ENCODE data around the gene OR4D2. TPM values are rescaled to one million over a fixed set of nuclear protein-coding genes. Genes with fewer than 3 reads are reported as not detected.
A peak's percentile ranks its signal among the peaks of the same experiment; 100 is the strongest.

OR4D2 gene
- total RNA-seq, 4 donors from 2014 or later, result not detected

DNA sequence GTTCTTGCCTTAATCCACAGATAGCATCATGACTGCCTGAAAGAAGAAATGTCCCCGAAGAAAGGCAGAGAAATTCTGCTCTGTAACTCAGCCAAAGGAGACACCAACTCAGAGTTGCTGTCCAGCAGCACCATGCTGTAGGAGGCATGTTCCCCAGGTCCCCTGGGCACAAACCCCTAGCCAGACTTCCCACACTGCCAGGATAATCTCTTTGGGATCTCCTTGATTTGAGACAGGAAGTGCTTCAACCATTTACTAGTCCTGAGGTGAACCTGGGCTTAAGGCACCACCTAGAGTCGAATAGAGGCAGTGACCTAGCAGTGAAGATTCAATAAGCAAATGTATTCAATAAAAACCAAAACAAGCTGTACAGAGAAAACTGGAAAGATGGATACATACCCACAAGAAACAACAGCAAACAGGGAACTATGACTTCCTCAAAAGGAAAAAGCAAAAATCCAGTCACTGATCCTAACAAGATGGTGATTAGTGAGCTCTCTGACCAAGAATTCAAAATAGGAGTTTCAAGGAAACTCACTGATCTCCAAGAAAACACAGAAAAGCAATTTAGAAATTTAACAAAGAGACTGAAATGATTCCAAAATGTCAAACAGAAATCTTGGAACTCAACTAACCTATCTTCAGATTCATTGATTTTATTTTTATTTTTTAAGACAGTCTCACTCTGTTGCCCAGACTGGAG, 5.7 kb downstream of the OR4D2 start:
- TF ChIP-seq, protein P1, sequence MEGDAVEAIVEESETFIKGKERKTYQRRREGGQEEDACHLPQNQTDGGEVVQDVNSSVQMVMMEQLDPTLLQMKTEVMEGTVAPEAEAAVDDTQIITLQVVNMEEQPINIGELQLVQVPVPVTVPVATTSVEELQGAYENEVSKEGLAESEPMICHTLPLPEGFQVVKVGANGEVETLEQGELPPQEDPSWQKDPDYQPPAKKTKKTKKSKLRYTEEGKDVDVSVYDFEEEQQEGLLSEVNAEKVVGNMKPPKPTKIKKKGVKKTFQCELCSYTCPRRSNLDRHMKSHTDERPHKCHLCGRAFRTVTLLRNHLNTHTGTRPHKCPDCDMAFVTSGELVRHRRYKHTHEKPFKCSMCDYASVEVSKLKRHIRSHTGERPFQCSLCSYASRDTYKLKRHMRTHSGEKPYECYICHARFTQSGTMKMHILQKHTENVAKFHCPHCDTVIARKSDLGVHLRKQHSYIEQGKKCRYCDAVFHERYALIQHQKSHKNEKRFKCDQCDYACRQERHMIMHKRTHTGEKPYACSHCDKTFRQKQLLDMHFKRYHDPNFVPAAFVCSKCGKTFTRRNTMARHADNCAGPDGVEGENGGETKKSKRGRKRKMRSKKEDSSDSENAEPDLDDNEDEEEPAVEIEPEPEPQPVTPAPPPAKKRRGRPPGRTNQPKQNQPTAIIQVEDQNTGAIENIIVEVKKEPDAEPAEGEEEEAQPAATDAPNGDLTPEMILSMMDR (IDR thresholded peaks at IDR 0.05), result peak in 4 of 6 experiments; percentile 26 to 52 (median 30)
- no peak for TF ChIP-seq POLR2A (IDR thresholded peaks at IDR 0.05)
- no peaks in the 10 kb centered on the region for H3K36me3 ChIP-seq
- no peaks in the 10 kb centered on the region for H3K4me1 ChIP-seq
- no peaks in the 10 kb centered on the region for H3K9me3 ChIP-seq
- intact Hi-C loops (cut with DNase I), result no loop called here
- H3K27me3 ChIP-seq, result peaks cover 0 to 30% (median 0%) of the 10 kb centered on the region in 4 donors
- DNase-seq, result no peak
- no peak overlapping the region for H3K4me3 ChIP-seq
- WGBS, 2 donors, result 25 to 30% methylated on average over 2 of the region's 2 CpGs
- H3K27ac ChIP-seq, result no peak overlapping the region

DNA sequence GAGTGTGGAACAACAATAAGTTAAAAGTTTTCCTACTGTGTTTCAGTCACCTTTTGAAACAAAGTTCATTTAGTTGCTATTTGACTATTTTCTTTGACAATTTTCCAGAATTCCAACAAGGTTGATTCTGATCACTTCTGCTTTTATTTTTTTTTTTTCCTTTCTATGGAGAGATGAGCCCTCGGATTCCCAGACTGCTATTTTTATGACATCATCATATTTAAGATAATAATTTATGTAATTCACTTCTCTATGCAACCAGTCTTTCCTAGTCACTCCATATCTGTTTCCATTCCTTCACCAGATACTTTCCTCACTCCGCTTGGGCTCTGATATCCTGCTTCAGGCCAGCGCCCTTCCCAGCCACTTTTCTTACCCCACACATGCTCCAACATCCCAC, 8.1 kb downstream of the OR4D2 start:
- no peak overlapping the region for H3K4me3 ChIP-seq

DNA sequence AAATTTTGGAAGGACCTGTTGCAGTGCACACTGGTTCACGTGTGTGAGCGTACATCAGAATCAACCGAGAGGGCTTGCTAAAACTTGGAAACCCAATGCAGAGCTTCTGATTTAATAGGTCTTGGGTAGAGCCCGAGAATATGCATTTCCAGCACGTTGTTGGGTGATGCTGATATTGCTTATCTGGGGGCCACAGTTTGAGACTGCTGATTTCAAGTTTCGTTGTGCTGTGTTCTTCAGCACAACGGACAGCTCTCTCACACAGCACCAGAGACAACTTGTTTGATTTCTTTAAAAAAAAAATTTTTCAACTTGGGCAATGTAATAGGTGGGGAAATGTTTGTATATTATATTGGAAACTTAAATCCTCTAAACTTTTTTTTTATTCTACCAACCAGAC, 9.4 kb downstream of the OR4D2 start:
- no peak for DNase-seq
- WGBS, 2 donors, result 36 to 43% methylated on average over 7 of the region's 7 CpGs
- H3K27me3 ChIP-seq, result peaks cover 0 to 13% (median 0%) of the 10 kb centered on the region in 4 donors
- intact Hi-C loops (cut with DNase I), result no loop called here
- TF ChIP-seq, protein P1 (IDR thresholded peaks at IDR 0.05), result no peak
- TF ChIP-seq POLR2A (IDR thresholded peaks at IDR 0.05), result no peak
- no peak overlapping the region for H3K27ac ChIP-seq
- no peaks in the 10 kb centered on the region for H3K4me1 ChIP-seq
- no peaks in the 10 kb centered on the region for H3K9me3 ChIP-seq
- no peaks in the 10 kb centered on the region for H3K36me3 ChIP-seq
- H3K4me3 ChIP-seq, result no peak overlapping the region

More for the DNA sequence above, 8.1 kb downstream of the OR4D2 start:
- intact Hi-C loops (cut with DNase I), result no loop called here
- 42 to 55% methylated on average over 3 of the region's 3 CpGs for WGBS, 2 donors
- no peak for DNase-seq
- Histone ChIP-seq H3K36me3 (no peaks in the 10 kb centered on the region), H3K9me3 (no peaks in the 10 kb centered on the region), H3K27ac (no peak overlapping the region), H3K27me3 (peaks cover 0 to 15% (median 0%) of the 10 kb centered on the region in 4 donors), H3K4me1 (no peaks in the 10 kb centered on the region)
- TF ChIP-seq, protein P1 (IDR thresholded peaks at IDR 0.05), result no peak
- no peak for TF ChIP-seq POLR2A (IDR thresholded peaks at IDR 0.05)

DNA sequence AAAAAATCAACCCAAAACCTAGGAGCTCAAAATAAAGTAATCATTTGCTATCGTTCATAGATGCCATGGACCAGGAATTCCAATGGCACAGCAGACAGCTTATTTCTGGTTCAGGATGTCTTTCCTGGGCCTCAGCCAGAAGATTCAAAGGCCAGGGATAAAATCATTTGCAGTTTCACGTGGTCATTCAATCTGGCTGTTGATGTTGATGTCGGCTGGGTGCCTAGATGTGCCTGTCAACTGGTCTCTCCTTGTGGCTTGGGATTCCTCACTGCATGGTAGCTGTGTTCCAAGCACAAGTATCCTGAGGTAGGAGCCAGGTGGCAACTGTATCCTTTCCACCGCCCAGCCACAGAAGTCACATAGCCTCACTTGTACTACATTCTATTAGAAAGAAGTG, 15.0 kb downstream of the OR4D2 start:
- H3K4me3 ChIP-seq, result no peak overlapping the region
- H3K27ac ChIP-seq, result no peak overlapping the region
- intact Hi-C loops (cut with DNase I), result no loop called here
- DNase-seq, result no peak
- no peaks in the 10 kb centered on the region for H3K36me3 ChIP-seq
- H3K27me3 ChIP-seq, result peaks cover 0 to 12% (median 0%) of the 10 kb centered on the region in 4 donors
- TF ChIP-seq, protein P1 (IDR thresholded peaks at IDR 0.05), result no peak
- no peak for TF ChIP-seq POLR2A (IDR thresholded peaks at IDR 0.05)
- H3K4me1 ChIP-seq, result peaks cover 4 to 8% (median 6%) of the 10 kb centered on the region in 3 donors
- no peaks in the 10 kb centered on the region for H3K9me3 ChIP-seq
- WGBS, 2 donors, result 67 to 74% methylated on average over 3 of the region's 4 CpGs

DNA sequence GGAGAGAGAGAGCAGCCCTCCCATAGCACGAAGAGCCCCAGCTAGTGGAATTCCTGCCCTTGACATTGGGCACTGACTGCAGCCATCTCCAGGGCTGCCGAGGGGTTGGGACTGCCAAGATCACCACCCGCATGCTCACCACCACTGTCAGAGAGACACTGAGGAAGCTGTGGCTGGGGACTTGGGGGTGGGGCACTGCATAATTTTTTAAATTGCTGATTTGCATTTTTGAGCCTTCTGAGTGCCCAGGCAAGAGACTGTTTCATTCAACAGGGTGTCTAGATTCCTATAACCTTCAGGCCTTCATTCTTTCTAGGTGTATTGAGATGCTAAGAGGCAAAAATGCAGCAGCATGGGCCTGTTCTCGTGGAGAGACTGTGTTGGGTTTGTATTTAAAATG, 16.7 kb downstream of the OR4D2 start:
- H3K4me3 ChIP-seq, result no peak overlapping the region
- intact Hi-C loops (cut with DNase I), result no loop called here
- H3K27ac ChIP-seq, result no peak overlapping the region
- H3K36me3 ChIP-seq, result no peaks in the 10 kb centered on the region
- H3K4me1 ChIP-seq, result peaks cover 4 to 8% (median 6%) of the 10 kb centered on the region in 3 donors
- H3K27me3 ChIP-seq, result peaks cover 0 to 19% (median 0%) of the 10 kb centered on the region in 4 donors
- 84 to 100% methylated on average over 1 to 3 of the region's 4 CpGs for WGBS, 2 donors
- no peak for TF ChIP-seq POLR2A (IDR thresholded peaks at IDR 0.05)
- TF ChIP-seq, protein P1 (IDR thresholded peaks at IDR 0.05), result no peak
- H3K9me3 ChIP-seq, result no peaks in the 10 kb centered on the region
- no peak for DNase-seq
